Measurements from ENCODE around the gene FLVCR2.
"Not testable (repeated sequence)": the region's sequence is repeated elsewhere in the genome, so short reads cannot be mapped to it uniquely, and the experiment has no call there.

FLVCR2 gene

GRCh38 chr14:75673345-75674035 lies 95.1 kb downstream of the FLVCR2 start:
- no peak for DNase-seq

- no peak for DNase-seq
These were observed 97.0 kb downstream of the FLVCR2 start for GRCh38 chr14:75675265-75675960.

DNA sequence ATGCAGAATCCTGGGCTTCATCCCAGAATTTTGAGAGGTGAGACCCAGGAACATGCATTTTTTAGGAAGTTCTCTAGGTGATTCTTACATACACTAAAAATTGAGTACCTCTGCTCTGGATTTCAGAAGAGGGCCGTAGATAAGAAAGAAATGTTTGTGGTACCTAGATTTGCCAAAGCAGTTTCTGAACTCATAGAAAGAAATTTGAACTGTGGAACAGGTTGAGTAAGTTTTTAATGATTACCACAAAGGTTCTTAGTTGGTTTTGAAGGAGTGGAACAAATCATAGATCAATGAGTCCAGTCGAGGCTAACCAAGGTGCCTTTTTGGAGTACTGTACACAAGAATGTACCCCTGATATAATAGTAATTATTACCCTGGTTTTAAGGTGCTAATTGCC lies 107.5 kb downstream of the FLVCR2 start:
- no peak for DNase-seq

DNA sequence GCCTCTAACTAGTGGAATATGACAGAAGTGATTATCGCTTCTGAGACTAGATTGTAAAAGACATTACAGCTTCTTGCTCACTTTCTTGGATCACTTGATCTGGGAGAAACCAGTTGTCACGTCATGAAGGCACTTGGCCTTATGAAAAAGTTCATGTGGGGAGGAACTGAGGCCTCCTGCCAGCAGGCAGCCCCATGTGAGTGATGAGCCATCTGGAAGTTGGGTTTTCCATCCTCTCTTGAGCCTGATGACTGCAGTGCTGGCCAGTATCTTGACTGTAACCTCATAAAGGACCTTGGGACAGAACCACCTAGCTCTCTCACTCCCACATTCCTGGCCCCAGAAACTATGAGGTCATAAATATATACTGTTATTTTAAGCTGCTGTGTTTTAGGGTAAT lies 110.6 kb downstream of the FLVCR2 start:
- no peak for DNase-seq

DNA sequence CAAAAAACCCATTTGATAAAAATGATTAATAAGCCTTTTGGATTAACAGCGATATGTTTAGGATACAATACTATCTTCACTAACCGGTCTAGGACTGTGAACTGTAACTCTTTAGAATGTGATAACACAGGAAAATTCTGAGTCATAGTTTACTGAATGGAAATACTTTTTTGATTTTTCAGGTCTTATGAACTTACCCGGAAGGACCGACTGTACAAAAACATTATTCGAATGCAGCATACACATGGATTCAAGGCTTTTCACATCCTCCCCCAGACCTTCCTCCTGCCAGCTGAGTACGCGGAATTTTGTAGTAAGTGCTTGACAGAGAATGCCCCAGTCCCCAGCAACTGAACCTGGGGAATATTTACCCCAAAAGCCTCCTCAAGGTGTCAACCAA lies 111.6 kb downstream of the FLVCR2 start:
- no peak for DNase-seq

DNA sequence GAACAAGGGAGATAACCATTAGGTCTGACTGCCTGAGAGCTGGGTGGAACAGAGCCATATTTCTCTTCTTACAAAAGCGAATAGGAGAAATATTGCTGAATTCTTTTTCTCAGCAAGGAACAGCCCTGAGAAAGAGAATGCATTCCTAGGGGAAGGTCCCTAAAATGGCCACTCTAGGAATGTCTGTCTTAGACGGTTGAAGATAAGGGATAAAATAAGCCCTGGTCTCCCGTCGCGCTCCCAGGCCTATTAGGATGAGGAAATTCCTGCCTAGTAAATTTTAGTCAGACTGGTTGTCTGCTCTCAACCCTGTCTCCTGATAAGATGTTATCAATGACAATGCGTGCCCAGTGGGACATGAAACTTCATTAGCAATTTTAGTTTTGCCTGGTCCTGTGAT lies 116.6 kb downstream of the FLVCR2 start:
- not testable (repeated sequence) for DNase-seq

GRCh38 chr14:75697386-75697785 lies 119.0 kb downstream of the FLVCR2 start:
- DNase-seq, result no peak

Measured in amniotic stem cell (primary cell).